ENCODE measurements around the gene GALNT7. TPM values are rescaled to one million over a fixed set of nuclear protein-coding genes. Genes with fewer than 3 reads are reported as not detected.

GALNT7 gene
- total and polyA plus RNA-seq, 10 of the 15 experiments (the other 5 are each of a cell fraction or from before 2014, with no cell fraction given): 14.2 to 33.2 (median 28.9) TPM

GRCh38 chr4:173277340-173277739, 108.7 kb downstream of the GALNT7 start:
- Histone ChIP-seq H3K27me3 (replicated peaks in 1 of 2; ENCODE audit: control insufficient read depth in 2 of 2, insufficient read depth in 2 of 2, low read length in 1 of 2) (no peaks in the 10 kb centered on the region), H4K20me1 (ENCODE audit: control insufficient read depth, insufficient read depth) (no peaks in the 10 kb centered on the region), H3K36me3 (ENCODE audit: control insufficient read depth in 2 of 2, insufficient read depth in 2 of 2, low read length in 1 of 2) (peaks cover 0 to 6% of the 10 kb centered on the region in 2 experiments; a peak in 1 of 4 replicates), H3K27ac (ENCODE audit: control insufficient read depth, insufficient read depth) (no peak overlapping the region), H3K4me1 (ENCODE audit: control insufficient read depth, insufficient read depth, low read length) (no peaks in the 10 kb centered on the region), H2AFZ (ENCODE audit: control insufficient read depth, low read depth, low read length) (no peak overlapping the region), H3K79me2 (ENCODE audit: control insufficient read depth, insufficient read depth, low read length) (no peaks in the 10 kb centered on the region; the same call in 1 of the 2 replicates), H3K4me2 (ENCODE audit: control insufficient read depth, insufficient read depth) (no peak overlapping the region), H3K9me3 (replicated peaks; ENCODE audit: control insufficient read depth, insufficient read depth, low read length) (no peaks in the 10 kb centered on the region), H3K4me3 (no peak overlapping the region), H3K9ac (ENCODE audit: control insufficient read depth, insufficient read depth, low read length) (no peak overlapping the region)
- no peak for TF ChIP-seq RB1 (IDR thresholded peaks at IDR 0.05; ENCODE audit: borderline replicate concordance)
- TF ChIP-seq JUNB (IDR thresholded peaks at IDR 0.05): no peak
- TF ChIP-seq FOXK2 (IDR thresholded peaks at IDR 0.05): no peak
- TF ChIP-seq SMC3 (IDR thresholded peaks at IDR 0.05; ENCODE audit: borderline replicate concordance, low read length): no peak
- no peak for TF ChIP-seq NFYB (IDR thresholded peaks at IDR 0.05; ENCODE audit: insufficient read depth, low read depth, low read length)
- no peak for TF ChIP-seq ZSCAN29 (IDR thresholded peaks at IDR 0.05)
- no peak for TF ChIP-seq SUZ12 (IDR thresholded peaks at IDR 0.05; ENCODE audit: unreplicated experiment)
- no peak for TF ChIP-seq E2F4 (IDR thresholded peaks at IDR 0.05; ENCODE audit: low read depth, low read length)
- no peak for TF ChIP-seq LARP7 (IDR thresholded peaks at IDR 0.05)
- TF ChIP-seq NR2C1 (IDR thresholded peaks at IDR 0.05): no peak
- no peak for ATAC-seq
- ChIA-PET POLR2A (no interaction called here), RAD21 (ENCODE audit: unreplicated experiment) (interaction anchor here (3.1 kb wide), 1 partner anchor 24 kb away, joined by 9 read pairs; no protein-coding TSS in a partner anchor), CTCF (interaction anchor here (0.7 to 4.9 kb wide), 10 partner anchors 10 to 263 kb away, joined by 3 to 40 read pairs (median 4); no protein-coding TSS in a partner anchor), SMC1A (ENCODE audit: uncharacterized antibody, unreplicated experiment) (interaction anchor here (0.6 to 2.0 kb wide), 8 partner anchors 9 to 264 kb away, joined by 3 to 8 read pairs (median 6); no protein-coding TSS in a partner anchor)
- intact Hi-C loops (cut with micrococcal nuclease; ENCODE audit: unreplicated experiment) (no loop called here), in situ Hi-C loops (cut with MboI) (no loop called here)
- DNase-seq (ENCODE audit: low read depth, low spot score): no peak
- WGBS (ENCODE audit: insufficient coverage, insufficient replicate concordance, low lambda C conversion rate, missing lambda C conversion rate): 95% methylated on average over 2 of the region's 2 CpGs
- BruUV-seq (replicated peaks): no TSS peak
- FAIRE-seq: no peak

Data from GM12878 (cell line).